Measurements from ENCODE around the gene NUCB2.

Gene NUCB2

DNA sequence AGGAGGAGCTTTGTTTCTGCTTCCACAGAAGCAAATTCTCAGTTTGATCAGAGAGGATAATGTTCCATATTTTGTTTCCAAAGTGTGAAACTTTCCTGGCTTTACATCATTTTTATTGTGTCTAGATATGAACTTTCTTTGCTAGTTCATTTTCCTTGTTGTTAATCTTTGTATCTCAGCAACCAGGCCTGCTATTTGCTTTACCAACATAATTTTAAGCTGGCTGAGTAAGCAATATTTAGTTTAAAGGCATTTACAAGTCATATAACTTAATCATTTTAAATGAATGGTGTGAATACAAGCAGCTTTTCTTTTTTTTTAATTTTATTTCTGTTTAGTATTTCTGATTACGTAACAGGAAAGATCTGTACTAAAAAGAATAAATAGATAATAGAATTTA, 15.2 kb downstream of the NUCB2 start:
- no peak for DNase-seq (ENCODE audit: extremely low read depth, low read depth)
- TF ChIP-seq CTCF (IDR thresholded peaks at IDR 0.05; ENCODE audit: low read depth, low read length) = no peak

DNA sequence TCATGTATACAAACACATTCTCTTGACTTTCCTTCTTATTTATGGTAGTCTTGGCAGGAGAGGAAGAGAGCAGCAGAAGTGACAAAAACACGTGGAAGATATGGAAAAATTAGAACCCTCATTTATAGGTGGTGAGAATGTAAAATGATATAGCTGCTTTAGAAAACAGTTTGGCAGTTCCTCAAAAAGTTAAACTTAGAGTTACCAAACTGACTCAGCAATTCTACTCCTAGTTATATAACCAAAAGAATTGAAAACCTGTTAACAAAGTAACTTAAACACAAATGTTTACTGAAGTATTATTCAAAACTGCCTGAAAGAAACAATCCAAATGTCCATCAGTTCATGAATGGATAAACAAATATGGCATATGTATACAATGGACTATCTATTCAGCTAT, 16.8 kb downstream of the NUCB2 start:
- no peak for TF ChIP-seq CTCF (IDR thresholded peaks at IDR 0.05; ENCODE audit: low read depth, low read length)

DNA sequence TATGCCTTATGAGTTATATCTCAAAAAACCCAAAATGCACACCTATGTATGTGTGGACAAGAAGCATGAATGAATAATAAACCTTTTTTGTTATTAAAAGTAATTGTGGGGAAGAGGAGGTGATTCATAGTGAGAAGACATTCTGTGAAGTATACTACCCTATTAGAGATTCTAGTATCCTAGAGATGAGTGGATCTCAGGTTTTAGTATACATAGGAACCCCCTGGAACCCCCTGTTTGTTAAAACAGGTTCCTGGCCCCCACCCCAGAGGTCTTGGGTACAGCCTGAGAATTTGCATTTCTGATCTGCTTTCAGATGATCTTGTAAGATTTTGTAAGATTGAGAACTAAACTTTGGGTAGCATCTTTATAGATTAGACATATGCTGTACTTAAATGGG, 17.5 kb downstream of the NUCB2 start:
- no peak for TF ChIP-seq CTCF (IDR thresholded peaks at IDR 0.05; ENCODE audit: low read depth, low read length)
- no peak for DNase-seq (ENCODE audit: extremely low read depth, low read depth)

More for the DNA sequence above, 16.8 kb downstream of the NUCB2 start:
- DNase-seq (ENCODE audit: extremely low read depth, low read depth) = no peak

DNA sequence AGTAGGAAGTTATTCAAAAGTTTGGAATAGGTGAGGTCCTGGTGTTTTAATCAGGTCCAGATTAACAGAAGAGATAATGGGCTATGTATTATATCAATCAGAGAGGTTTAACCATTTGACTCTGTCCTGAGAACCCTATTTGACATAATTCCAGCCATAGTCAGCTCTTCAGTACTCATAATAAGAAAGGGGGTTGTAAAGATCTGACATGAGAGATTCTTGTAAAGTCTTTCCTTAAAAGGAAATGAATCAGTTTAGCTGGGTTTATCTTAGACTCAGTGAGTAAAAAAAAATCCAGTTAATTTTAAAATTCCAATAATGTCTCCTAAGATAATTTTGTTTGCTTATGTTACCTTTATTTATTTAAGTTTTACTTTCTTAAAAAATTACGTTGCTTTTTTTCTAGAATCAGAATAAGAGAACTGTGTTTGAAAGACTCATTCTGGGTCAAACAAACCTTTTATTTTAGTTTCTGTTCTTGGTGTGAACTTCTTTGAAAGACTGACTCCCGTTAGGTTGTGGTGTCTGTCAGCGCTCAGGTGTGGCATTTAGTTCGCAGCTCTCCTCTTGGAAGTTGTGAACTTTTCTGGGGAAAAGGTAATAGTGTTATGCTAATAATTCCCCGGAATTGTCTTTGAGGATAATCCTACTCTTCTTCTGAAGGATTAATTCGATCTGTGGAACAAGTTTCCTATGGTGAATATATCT, 20.5 kb downstream of the NUCB2 start:
- DNase-seq (ENCODE audit: extremely low read depth, low read depth) = no peak
- no peak for TF ChIP-seq CTCF (IDR thresholded peaks at IDR 0.05; ENCODE audit: low read depth, low read length)

- DNase-seq (ENCODE audit: extremely low read depth, low read depth) = no peak
Measured at GRCh38 chr11:17298302-17298701, 21.8 kb downstream of the NUCB2 start.

GRCh38 chr11:17300372-17300771, 23.8 kb downstream of the NUCB2 start:
- no peak for TF ChIP-seq CTCF (IDR thresholded peaks at IDR 0.05; ENCODE audit: low read depth, low read length)
- DNase-seq (ENCODE audit: extremely low read depth, low read depth) = no peak

More at GRCh38 chr11:17298302-17298701, 21.8 kb downstream of the NUCB2 start:
- TF ChIP-seq CTCF (IDR thresholded peaks at IDR 0.05; ENCODE audit: low read depth, low read length) = no peak

DNA sequence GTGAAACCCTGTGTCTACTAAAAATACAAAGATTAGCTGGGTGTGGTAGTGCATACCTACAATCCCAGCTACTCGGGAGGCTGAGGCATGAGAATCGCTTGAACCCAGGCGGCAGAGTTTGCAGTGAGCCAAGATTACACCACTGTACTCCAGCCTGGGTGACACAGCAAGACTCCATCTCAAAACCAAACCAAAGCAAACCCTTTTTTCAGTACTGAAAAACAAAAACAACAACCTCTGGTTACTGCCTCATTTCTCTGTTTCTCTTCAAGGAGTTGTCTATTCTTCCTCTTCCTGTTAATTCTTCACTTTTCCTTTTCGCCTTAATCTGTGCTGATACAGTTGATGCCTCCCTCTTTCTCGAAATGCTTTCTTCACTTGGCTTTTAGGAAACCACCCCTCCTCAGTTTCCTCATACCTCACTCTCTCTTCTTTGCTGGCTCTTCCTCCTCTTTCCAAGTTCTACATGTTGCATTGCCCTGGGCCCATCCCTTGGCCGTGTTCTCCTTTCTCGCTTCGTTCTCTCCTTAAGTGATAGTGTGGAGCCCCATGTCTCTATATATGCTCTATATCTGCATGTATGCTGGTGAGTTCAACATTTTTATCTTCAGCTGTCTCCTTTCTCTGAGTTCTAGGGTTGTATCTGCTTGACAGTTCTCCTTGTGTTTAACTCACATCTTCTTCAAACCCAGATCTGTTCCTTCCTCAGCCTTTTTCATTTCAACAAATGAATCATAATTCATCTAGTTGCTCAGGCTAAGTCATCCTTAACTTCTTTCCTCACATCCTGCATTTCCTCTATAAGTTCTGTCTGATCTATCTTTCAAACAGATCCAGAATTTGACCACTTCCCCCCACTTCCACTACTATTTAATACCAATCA, 37.1 kb downstream of the NUCB2 start:
- no peak for TF ChIP-seq CTCF (IDR thresholded peaks at IDR 0.05; ENCODE audit: low read depth, low read length)

More for the DNA sequence above, 37.1 kb downstream of the NUCB2 start:
- no peak for DNase-seq (ENCODE audit: extremely low read depth, low read depth)

Measured in AG09319 (cell line).